GM19099 (cell line): ENCODE data around the gene DUSP7.

ENCODE experiments used
- POLR2A ChIP-seq: IDR thresholded peaks from 3 replicates; pipeline ENCODE4 v1.6.1; 2011; ENCODE audit warnings: low read depth; ENCODE audit not compliant: insufficient read length; ENCODE audit errors: extremely low read depth

The DUSP7 gene

DNA sequence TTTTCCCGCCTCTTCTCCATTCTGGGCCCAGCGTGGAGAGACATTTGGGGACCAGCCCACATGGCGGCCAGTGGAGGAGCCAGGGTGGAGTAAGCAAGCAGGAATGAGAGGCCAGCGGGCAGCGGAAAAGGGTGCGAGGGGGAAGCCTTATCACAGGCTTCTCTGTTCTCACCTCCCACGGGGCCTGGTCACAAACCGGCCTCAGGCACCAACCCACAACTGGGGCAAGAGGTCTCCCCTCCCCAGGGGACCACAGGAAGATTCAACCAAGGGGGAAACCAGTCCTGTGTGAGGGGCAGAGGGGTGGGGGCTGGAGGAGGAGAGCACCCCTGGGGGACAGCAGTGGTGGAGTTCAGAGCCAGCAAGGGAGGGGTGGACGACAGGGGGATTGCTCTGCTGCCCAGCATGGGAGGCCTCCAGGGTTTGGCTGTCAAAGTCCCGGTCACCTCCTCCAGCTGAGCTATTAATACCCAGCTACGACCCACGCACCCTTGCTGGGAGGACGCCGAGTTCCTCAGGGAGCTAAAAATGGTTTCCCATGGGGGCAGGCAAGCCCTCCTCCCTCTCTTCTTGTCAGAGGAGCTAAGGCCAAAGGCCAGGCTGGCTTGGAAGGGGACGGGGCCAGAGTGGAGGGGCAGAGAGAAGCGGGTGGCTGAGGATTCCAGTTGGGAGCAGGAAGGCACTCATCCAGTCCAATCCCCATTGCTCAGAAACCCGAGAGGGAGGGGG, 36.9 kb downstream of the DUSP7 start:
- no peak for TF ChIP-seq POLR2A

DNA sequence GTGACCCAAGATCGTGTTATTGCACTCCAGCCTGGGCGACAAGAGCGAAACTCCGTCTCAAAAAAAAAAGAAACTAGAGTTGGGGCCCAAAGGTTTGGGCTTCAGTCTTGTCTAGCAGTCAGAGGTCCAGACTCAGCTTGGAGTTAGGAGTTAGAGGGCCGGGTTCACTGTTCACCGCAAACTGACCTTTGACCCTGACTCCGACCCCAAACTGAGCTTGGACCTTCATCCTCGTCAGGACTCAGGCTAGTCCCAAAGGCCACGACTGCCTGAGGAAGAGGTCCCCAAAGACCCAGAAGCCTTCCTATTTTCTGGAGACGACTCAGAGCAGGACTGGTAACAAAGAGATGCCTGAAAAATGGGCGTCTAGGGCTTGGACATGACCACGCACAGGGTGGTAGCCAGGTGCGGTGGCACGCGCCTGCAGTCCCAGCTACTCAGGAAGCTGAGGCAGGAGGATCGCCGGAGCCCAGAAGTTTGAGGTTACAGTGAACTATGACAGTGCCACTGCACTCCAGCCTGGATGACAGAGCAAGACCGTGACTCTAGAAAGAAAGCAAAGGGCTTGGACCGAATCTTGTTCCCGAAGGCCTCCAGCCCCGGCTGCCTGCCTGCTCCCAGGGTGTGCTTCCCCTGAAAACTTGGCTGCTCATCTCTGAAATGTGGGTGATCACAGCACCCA, 37.9 kb downstream of the DUSP7 start:
- no peak for TF ChIP-seq POLR2A

DNA sequence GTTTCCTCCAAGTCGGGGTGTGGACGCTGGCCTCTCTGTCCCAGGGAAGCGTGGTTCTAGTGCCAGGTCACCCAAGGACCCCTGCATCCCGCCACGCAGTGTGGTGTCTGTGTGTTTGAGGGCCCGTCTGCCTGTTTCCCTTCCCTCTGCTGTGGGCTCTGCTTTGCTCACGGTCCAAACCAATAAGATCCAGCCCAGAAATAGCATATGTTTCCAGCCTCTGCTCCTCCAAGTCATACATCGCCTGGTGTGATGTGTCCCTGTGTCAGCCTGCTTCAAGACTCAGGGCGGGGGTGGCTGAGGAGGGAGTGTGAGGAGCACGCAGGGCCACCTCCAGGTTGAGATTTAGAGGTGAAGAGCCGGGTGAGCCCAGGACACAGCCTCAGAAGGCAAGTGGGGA, 38.8 kb downstream of the DUSP7 start:
- TF ChIP-seq POLR2A, result no peak

DNA sequence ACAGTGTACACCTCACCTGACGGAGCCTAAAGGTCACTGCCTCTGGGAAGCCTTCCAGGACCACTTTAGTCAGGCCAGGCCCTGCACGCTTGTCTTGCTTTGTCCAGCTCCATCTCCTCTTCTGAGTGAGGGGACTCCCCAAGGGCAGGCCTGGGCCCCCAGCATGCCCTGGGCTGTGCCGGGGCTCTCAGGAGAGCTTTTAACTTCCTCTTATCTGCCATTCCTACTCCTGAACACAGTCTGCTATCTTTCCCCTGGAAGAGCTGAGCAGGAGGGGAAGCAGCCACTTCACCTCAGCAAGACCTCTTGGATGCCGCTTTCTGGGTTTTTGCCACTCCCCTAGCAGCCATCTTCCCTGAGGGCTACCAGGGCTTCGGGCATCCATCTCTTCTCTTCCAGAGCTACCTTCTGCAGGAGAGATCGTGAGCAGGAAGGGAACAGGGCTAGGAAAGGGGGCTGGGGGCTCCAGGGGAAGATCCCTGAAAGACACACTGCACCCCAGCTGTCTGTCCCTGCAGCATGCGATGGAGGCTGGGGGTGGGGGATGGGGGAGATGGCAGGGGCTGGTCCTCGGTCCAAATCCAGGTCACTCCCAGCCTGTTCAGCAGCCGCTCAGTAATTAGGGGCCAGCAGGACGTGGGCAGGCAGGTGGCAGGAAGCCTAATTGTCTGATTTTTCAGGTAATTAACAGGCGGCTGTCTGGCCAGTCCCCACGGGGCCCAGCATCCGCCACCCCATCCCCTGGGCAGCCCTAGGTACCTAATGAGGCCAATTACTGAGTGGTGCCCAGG, 40.7 kb downstream of the DUSP7 start:
- no peak for TF ChIP-seq POLR2A

DNA sequence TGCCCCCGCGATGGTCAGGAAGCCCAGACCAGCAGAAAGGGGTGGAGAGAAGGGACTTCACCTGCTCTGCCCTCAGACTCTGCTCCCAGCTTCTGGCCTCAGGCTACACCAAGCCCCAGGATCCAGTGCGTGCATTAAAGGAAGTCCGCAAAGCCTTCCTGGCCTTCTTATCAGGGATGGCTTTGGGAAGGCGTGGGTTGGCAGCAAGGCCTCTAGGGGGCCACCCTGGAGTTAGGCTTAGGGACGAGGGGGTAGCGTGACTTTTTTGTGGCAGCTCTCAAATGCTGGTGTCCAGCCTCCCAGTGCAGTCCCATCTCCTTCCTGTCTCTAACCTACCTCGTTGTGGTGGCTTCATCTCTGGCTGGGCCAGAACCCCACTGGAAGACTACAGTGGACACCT, 41.8 kb downstream of the DUSP7 start:
- TF ChIP-seq POLR2A, result no peak

DNA sequence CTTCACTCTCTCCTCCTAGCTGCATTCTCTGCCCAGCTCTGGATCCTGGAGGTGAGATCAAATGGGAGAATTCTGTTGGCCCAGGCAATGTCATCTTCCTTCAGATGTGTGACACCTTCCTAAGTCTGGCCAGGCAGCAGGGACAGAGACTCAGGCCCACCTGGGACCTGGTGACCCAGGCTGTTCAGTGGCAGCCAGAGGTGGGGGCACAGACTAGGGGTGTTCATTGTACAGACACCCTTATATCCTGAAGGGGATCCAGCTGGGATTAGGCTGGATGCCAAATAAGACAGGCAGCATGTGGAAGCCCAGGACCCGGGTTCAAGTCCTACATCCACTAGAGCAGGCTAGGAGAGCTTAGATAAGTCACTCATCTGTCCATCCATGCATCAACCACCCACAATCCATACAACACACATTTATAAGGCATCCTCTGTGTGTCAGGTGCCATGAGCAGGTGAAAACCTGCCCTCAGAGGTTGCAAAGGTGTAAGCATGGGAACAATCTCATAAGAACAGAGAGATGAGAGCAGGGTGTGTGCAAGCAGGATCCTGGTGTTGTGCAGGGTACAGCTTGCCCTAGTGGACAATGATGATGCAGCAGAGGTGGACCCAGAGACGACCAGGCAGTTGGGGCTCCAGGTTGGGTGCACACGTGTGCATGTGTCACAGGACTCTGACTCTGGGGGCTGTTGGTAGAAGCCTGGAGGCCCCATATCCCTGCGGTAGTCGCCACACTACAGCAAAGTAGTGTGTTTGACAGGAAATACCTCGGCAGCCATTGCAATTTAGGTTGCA, 42.4 kb downstream of the DUSP7 start:
- TF ChIP-seq POLR2A, result no peak

DNA sequence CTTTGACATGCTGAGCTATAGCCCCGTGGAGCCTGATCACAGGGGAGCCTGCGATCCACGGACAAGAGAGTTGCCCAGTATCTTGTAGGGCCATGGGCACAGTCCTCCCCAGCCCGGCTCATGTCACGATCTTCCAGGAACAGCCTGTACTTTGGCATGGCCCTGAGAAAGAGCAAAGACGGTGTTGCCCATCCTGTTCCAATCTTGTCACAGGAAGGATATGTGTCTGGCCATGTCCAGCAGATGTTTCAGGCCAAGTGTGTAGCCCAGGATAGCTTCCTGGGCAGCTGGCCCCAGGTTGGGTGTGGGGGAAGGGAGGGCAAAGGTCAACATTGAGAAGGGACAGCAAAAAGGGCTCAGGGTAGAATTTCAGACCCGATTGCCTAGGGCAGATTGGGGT, 43.7 kb downstream of the DUSP7 start:
- TF ChIP-seq POLR2A, result no peak

DNA sequence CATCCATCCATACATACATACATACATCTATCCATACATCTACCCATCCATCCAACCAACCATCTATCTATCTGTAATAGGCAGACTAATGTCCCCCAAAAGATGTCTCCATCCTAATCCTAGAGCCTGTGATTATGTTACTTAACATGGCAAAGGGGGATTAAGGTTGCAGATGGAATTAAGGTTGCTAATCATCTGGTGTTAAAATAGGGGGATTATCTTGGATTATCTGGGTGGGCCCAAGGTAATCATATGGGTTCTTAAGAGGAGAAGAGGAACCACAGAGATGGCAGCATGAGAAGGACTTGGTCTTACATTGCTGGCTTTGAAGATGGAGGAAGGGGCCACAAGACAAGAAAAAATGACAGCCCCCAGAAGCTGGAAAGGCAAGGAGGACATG, 45.9 kb downstream of the DUSP7 start:
- TF ChIP-seq POLR2A, result no peak

DNA sequence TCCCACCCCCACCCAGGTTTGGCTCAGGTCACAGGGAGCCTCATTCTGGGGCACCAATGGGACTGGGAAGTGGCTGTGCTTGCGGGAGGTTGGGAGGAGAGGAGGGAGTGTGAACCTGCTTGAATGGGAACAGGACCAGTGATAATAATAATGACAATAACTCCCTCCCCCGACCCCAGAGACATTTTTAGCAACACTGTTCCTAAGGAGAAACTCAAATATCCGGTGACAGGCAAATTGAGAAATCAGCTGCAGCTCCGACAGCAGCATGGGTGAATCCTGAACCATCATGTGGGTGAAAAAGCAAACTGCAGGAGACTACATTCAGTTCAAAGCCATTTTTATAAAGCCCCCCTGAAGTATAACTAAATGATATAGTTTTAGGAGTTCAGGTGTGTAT, 49.1 kb downstream of the DUSP7 start:
- TF ChIP-seq POLR2A, result no peak

DNA sequence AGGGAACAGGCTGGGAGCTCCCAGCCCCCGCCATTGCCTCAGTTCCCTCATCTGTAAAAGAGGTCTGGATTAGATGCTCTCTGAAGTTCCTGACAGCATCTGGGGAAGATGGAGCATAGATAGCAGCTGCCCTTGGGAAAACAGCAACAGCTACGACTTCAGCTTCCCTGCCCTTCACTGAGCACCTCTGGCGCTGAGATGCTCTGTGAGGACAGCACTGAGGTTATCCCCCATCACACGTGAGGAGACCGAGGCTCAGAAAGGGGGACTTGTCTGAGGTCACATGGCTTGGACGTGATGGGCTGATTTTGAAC, 49.6 kb downstream of the DUSP7 start:
- TF ChIP-seq POLR2A, result no peak

DNA sequence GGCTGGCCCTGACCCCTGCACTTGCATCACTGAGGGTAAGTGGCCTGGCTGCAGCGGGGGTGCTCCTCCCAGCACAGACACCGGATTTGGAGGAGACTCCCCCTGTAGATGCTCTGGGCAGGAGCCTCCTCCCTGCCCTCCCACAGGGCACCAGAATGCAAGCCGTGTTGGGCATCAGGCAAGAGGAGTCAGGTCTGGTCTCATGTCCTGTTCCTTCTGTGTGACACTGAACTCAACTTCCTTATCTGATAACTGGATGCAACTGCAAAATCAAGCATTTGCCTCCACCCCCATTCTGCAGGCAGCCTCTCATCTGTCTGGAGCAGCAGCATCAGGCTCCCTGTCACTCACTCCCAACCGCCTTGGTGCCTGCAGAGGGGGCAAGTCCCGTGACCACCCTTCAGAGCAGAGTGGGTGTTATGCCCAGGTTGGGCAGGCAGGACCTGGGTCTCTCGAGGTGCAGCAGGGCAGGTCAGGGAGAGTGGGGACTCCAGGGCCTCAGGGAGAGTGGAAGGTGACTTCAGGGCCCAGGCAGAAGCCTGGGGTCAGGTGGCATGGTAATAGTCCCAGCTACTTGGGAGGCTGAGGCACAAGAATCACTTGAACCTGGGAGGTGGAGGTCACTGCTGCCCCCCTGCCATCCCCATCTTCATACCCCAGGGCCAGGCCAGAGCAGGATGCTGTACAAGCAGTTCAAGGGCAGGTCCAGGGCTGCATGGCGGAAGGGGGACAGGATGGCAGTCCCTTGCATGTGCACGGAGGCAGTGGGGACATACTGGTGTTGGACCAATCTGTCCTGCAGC, 50.2 kb downstream of the DUSP7 start:
- no peak for TF ChIP-seq POLR2A

DNA sequence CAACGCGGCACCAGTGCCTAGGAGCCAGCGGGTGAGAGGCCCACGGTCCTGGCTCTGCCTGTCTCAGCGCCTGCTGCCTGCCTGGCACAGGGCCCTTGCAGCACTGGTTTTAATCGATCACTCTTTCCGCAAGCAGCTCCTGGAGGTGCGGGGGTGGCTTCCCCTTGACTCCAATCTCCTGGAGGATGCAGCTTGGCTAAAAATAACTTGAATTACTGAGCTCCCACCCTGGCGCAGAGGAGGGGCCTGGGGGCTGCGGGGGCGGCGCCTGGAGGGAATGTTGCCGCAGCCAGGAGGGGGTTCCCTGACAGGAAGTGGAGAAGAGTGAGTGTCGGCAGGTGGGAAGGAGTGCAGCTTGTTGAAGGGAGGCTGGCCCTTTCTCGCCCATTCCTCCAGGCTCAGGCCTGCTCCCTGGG, 50.8 kb downstream of the DUSP7 start:
- TF ChIP-seq POLR2A, result no peak

DNA sequence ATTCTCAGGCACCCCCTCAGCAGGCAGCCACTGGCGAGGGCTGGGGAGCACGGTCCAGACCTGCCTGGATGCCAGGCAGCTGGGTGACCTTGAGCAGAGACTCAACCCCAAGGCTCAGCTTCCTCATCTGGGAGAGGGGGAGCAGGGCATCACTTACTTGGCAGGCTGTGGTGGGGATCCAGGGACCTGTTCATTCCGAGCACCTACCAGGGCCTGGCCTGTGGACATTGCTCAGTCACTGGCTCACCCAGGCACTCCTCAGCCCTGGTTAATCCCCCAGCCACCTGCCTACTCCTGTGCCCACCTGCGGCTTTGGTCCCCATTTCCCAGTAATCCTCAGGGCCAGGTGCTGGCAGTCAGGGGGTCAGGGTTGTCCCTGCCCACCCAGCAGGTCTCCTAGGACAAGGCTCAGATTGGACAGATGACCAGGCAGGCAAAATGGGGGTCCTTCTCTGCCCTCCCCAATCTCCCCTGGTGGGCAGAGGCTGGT, 51.4 kb downstream of the DUSP7 start:
- TF ChIP-seq POLR2A, result no peak

DNA sequence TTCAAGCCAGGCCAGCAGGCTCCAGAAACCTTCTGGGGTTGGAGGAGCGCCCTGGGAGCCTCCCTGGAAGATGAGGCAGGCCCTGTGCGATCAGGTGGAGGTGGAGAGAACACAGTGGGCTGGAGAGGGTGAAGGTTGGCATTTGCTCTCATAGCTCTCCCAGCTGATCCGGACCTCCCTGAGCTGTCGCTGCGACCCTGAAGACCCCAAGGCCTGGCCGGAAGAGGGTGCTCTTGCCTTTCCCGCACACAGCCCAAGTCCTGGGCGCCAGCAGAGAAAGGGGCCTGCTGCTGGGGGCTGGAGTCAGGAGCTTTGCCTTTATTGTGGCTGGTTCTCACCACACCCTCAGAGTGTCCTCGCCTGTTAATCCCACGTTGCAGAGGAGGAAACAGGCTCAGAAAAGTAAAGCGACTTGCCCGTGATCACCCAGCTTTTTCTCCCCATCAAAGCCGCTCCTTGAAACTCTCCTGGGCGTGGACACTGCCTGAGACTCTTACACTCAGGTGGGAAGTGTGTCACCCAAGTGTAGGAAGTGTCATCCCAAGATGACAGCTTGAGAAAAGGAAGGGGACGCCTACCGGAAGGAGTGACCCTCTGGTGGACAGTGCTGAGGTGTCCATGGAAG, 52.1 kb downstream of the DUSP7 start:
- TF ChIP-seq POLR2A, result no peak
